ENCODE results near the gene OR6J1.

DNA sequence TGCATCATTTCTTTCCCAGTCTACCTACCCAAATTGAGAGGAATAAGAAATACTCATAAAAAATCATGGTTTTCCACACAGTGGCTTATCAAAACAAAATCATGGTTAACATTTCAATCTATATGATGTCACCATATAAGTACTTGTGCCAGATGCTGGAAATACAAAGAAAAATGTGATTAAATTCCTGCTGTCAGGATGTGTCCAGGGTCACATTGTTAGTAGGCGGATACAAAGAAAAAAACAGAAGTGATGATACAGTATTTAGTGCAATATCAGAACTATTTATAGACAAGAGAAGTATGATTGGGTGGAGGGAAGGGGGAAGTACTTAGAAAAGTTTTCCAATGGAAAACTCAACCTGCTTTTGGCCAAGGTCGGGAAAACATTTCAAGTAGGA is 47.0 kb upstream of the OR6J1 start:
- TF ChIP-seq, protein P1, sequence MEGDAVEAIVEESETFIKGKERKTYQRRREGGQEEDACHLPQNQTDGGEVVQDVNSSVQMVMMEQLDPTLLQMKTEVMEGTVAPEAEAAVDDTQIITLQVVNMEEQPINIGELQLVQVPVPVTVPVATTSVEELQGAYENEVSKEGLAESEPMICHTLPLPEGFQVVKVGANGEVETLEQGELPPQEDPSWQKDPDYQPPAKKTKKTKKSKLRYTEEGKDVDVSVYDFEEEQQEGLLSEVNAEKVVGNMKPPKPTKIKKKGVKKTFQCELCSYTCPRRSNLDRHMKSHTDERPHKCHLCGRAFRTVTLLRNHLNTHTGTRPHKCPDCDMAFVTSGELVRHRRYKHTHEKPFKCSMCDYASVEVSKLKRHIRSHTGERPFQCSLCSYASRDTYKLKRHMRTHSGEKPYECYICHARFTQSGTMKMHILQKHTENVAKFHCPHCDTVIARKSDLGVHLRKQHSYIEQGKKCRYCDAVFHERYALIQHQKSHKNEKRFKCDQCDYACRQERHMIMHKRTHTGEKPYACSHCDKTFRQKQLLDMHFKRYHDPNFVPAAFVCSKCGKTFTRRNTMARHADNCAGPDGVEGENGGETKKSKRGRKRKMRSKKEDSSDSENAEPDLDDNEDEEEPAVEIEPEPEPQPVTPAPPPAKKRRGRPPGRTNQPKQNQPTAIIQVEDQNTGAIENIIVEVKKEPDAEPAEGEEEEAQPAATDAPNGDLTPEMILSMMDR (IDR thresholded peaks at IDR 0.05) = no peak
- TF ChIP-seq POLR2A (IDR thresholded peaks at IDR 0.05) = no peak
